CD4-positive, alpha-beta T cell treated with Interleukin-6 at 100 ng/mL for 8 hours (primary cell): ENCODE measurements around the gene DUSP3.
"Not testable (repeated sequence)": the region's sequence is repeated elsewhere in the genome, so short reads cannot be mapped to it uniquely, and the experiment has no call there.

Experiments used
- DNase-seq: peaks from one replicate; pipeline ENCODE4 v3.0.0-alpha.2; 2020; ENCODE audit warnings: mixed read lengths, low spot score

The DUSP3 gene

GRCh38 chr17:43800736-43801135 lies 22.0 kb upstream of the DUSP3 start:
- no peak for DNase-seq

GRCh38 chr17:43799047-43799446 lies 20.3 kb upstream of the DUSP3 start:
- no peak for DNase-seq

GRCh38 chr17:43798024-43798423 lies 19.2 kb upstream of the DUSP3 start:
- not testable (repeated sequence) for DNase-seq

GRCh38 chr17:43792668-43793067 lies 13.9 kb upstream of the DUSP3 start:
- not testable (repeated sequence) for DNase-seq

GRCh38 chr17:43791589-43791988 lies 12.8 kb upstream of the DUSP3 start:
- DNase-seq = no peak

GRCh38 chr17:43790311-43790940 lies 11.6 kb upstream of the DUSP3 start:
- DNase-seq = no peak

- DNase-seq = no peak
These were observed 10.7 kb upstream of the DUSP3 start for GRCh38 chr17:43789482-43789881.

GRCh38 chr17:43788540-43788939 lies 9.8 kb upstream of the DUSP3 start:
- DNase-seq = no peak

- DNase-seq = no peak
These were observed 9.0 kb upstream of the DUSP3 start for GRCh38 chr17:43787728-43788127.

GRCh38 chr17:43784628-43785101 lies 5.9 kb upstream of the DUSP3 start:
- no peak for DNase-seq

GRCh38 chr17:43784068-43784467 lies 5.3 kb upstream of the DUSP3 start:
- no peak for DNase-seq

- DNase-seq = no peak
These were observed 4.3 kb upstream of the DUSP3 start for GRCh38 chr17:43782913-43783680.

- DNase-seq = no peak
These were observed 1.4 kb upstream of the DUSP3 start, which contains the start of gene CFAP97D1 for GRCh38 chr17:43780135-43780534. CFAP97D1 (plus strand) TSS chr17:43780435; CDS start chr17:43780463, 28 bp downstream.

- DNase-seq = no peak
These were observed 658 bp upstream of the DUSP3 start for GRCh38 chr17:43779145-43780125.

- no peak for DNase-seq
These were observed 4.2 kb downstream of the DUSP3 start for GRCh38 chr17:43774304-43775250.

GRCh38 chr17:43772877-43773648 lies 5.7 kb downstream of the DUSP3 start:
- DNase-seq = no peak

GRCh38 chr17:43771463-43771862 lies 7.3 kb downstream of the DUSP3 start:
- DNase-seq = no peak

- DNase-seq = no peak
These were observed 7.8 kb downstream of the DUSP3 start for GRCh38 chr17:43770957-43771356.

GRCh38 chr17:43769859-43770258 lies 8.9 kb downstream of the DUSP3 start:
- DNase-seq = no peak

GRCh38 chr17:43769426-43769825 lies 9.4 kb downstream of the DUSP3 start:
- no peak for DNase-seq
